DND-41 (cell line): Measurements from ENCODE around the gene TGFB1I1.

Source experiments
- ATAC-seq: fragments of 200-7000 bp; cut with Tn5 transposase; 3 replicates; pipeline ENCODE4 v1.9.1; 2021; ENCODE audit warnings: low read depth; ENCODE audit not compliant: insufficient read depth
- DNase-seq: peaks from one replicate; pipeline ENCODE4 v3.0.0-alpha.2; 2020
- H2AFZ ChIP-seq: 2 replicates; pipeline ENCODE4 v1.6.0; 2012; ENCODE audit warnings: low read depth, low read length
- H3K27ac ChIP-seq: 2 replicates; pipeline ENCODE4 v1.5.1; 2012; ENCODE audit warnings: low read length, inconsistent platforms
- H3K27me3 ChIP-seq: fragments of 200-600 bp; sonication (generic); 2 replicates; pipeline ENCODE4 v1.6.0; 2012; ENCODE audit warnings: low read length, mild to moderate bottlenecking, inconsistent platforms; ENCODE audit not compliant: insufficient read depth, poor library complexity
- H3K36me3 ChIP-seq: 2 replicates; pipeline ENCODE4 v1.5.1; 2012; ENCODE audit warnings: low read length, inconsistent platforms; ENCODE audit not compliant: insufficient read depth
- H3K4me1 ChIP-seq: 2 replicates; pipeline ENCODE4 v1.5.1; 2012; ENCODE audit warnings: mild to moderate bottlenecking, low read length; ENCODE audit not compliant: insufficient read depth
- H3K4me2 ChIP-seq: 2 replicates; pipeline ENCODE4 v1.6.0; 2012; ENCODE audit warnings: mild to moderate bottlenecking, moderate library complexity, low read length, inconsistent platforms; ENCODE audit not compliant: insufficient read depth
- H3K4me3 ChIP-seq, 2 experiments: fragments of 200-600 bp in 1 of 2; shearing (Covaris generic) in 1 of 2; 2 replicates each; pipeline ENCODE4 v1.5.1; 2012 to 2016; ENCODE audit warnings: inconsistent platforms in 2 of 2, low read length in 2 of 2, mild to moderate bottlenecking in 2 of 2, low read depth in 1 of 2, moderate library complexity in 1 of 2
- H3K79me2 ChIP-seq: 2 replicates; pipeline ENCODE4 v1.6.0; 2012; ENCODE audit warnings: low read length, inconsistent platforms; ENCODE audit not compliant: insufficient read depth
- H3K9ac ChIP-seq: 2 replicates; pipeline ENCODE4 v1.6.0; 2012; ENCODE audit warnings: low read depth, mild to moderate bottlenecking, inconsistent platforms, low read length, moderate library complexity
- H3K9me3 ChIP-seq: 2 replicates; pipeline ENCODE4 v1.5.1; 2012; ENCODE audit warnings: low read length, moderate library complexity, mild to moderate bottlenecking, inconsistent platforms; ENCODE audit not compliant: insufficient read depth, severe bottlenecking
- H4K20me1 ChIP-seq: 2 replicates; pipeline ENCODE4 v1.6.0; 2012; ENCODE audit warnings: low read length; ENCODE audit not compliant: insufficient read depth
- EZH2 ChIP-seq: IDR thresholded peaks from 3 replicates; pipeline ENCODE4 v1.6.1; 2012; ENCODE audit warnings: borderline replicate concordance, low read depth, mild to moderate bottlenecking, moderate library complexity, low read length, inconsistent platforms; ENCODE audit not compliant: severe bottlenecking
- TF ChIP-seq, protein P1 (sequence below): IDR thresholded peaks from 2 replicates; pipeline ENCODE4 v1.5.1; 2012; ENCODE audit warnings: borderline replicate concordance, low read length, moderate library complexity, mild to moderate bottlenecking; ENCODE audit not compliant: poor library complexity, severe bottlenecking; ENCODE audit errors: extremely low read depth

Gene TGFB1I1

DNA sequence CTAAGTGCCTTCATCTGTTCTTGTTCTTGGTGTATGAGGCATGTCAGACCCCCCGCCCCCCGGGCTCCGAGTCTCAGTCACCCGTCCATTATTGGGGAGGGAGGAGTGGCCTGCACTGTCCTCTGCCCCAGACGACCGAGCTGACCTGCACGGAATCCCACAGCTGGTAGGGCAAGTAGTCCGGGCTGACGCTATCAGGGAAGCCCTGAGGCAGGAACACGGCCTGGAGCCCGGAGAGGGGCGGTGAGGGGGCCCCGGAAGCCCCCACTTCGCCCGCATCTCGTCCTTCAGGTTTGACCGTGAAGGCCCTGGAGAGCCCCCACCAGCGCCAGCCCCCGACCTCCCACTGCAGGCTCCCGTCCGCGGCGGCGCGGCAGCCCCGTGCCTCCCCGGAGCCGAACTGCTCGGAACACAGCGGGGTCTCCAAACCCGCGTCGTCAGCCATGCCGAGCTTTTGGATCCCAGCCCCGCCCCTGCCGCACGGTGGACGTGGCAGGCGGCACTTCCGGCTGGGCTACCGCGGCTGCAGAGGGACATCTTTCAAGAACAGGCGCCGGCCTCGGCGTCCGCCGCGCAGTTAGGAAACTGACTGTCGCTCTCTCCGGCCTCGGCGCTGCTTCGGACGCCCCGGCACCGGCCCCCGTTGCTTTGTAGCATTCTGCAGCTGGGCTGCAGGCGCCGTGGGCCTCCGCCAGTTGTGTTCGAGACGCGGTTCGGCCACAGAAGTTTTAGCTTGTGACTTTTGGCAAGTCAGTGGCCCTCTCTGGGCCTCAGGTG is 36.2 kb downstream of the TGFB1I1 start, which contains the start of gene RUSF1:
RUSF1 (minus strand) TSS at position 463 of the 777 bp plus-strand sequence; CDS start at position 445, 18 bp downstream.
- H3K27me3 ChIP-seq = no peaks in the 10 kb centered on the region
- H2AFZ ChIP-seq = peak within 1 kb of the TSS; percentile 72
- TF ChIP-seq, protein P1, sequence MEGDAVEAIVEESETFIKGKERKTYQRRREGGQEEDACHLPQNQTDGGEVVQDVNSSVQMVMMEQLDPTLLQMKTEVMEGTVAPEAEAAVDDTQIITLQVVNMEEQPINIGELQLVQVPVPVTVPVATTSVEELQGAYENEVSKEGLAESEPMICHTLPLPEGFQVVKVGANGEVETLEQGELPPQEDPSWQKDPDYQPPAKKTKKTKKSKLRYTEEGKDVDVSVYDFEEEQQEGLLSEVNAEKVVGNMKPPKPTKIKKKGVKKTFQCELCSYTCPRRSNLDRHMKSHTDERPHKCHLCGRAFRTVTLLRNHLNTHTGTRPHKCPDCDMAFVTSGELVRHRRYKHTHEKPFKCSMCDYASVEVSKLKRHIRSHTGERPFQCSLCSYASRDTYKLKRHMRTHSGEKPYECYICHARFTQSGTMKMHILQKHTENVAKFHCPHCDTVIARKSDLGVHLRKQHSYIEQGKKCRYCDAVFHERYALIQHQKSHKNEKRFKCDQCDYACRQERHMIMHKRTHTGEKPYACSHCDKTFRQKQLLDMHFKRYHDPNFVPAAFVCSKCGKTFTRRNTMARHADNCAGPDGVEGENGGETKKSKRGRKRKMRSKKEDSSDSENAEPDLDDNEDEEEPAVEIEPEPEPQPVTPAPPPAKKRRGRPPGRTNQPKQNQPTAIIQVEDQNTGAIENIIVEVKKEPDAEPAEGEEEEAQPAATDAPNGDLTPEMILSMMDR = peak; percentile 6
- TF ChIP-seq EZH2 = no peak
- H3K79me2 ChIP-seq = peaks cover 32% of the 10 kb centered on the region
- DNase-seq (peak; percentile 90), ATAC-seq (peak; percentile 94)
- peaks cover 34% of the 10 kb centered on the region for H3K4me1 ChIP-seq
- H4K20me1 ChIP-seq = no peaks in the 10 kb centered on the region
- H3K27ac ChIP-seq = peak within 1 kb of the TSS; percentile 88
- H3K9me3 ChIP-seq = no peaks in the 10 kb centered on the region
- H3K36me3 ChIP-seq = peaks cover 22% of the 10 kb centered on the region
- peak within 1 kb of the TSS; percentile 92 for H3K4me2 ChIP-seq
- peak within 1 kb of the TSS; percentile 85 for H3K9ac ChIP-seq
- H3K4me3 ChIP-seq = peak within 1 kb of the TSS; percentile 88 to 89

DNA sequence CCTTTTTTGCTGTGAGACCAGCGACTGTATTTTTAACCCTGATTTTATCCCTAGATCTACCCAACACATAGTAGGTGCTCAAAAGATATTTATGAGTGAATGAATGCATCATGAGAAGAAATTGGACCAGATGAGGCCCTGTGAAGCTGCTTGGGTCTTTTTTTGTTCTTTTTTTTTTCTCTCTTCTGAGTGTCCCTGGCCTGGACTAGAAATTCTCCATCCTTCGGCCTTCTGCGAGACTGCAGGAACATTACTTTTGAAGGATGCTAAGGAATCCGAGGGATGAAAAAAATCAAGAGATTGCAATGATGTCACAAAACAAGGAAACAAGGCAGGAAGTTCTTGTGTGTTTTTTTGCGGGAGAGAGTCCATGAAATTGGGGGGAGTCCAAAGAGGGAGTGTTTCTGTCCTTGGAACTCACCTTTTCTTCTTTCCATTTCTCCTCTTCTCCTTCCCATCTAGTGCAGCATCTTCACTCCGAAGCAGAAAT is 36.8 kb downstream of the TGFB1I1 start:
- DNase-seq (no peak), ATAC-seq (no peak)
- Histone ChIP-seq H3K4me3 (peak overlapping the region; percentile 88 to 89), H3K4me2 (peak overlapping the region; percentile 92), H3K9me3 (no peaks in the 10 kb centered on the region), H3K79me2 (peaks cover 32% of the 10 kb centered on the region), H3K27ac (peak overlapping the region; percentile 88), H4K20me1 (no peaks in the 10 kb centered on the region), H2AFZ (peak overlapping the region; percentile 72), H3K27me3 (no peaks in the 10 kb centered on the region), H3K36me3 (peaks cover 22% of the 10 kb centered on the region), H3K4me1 (peaks cover 34% of the 10 kb centered on the region), H3K9ac (peak overlapping the region; percentile 85)
- TF ChIP-seq, protein P1 = no peak
- no peak for TF ChIP-seq EZH2

DNA sequence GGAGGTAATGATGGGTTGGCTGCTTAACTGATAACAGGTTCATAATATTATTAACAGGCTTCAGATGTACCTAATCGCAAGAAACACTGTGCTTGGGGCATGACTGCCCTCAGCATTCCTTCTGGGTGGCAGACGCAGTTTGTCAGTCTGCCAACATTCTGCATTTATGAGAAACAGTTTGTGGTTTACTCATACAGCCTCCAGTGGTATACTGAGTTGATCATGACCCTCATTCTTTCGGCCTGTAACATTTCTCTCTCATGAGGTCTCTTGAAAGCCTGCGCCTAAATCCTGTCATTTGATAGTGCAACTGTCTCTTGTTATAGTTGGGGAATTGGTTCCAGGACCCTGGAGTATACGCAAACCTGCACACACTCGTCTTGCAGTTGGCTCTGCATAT is 41.2 kb downstream of the TGFB1I1 start:
- H3K9me3 ChIP-seq = no peaks in the 10 kb centered on the region

More for the DNA sequence above, 41.2 kb downstream of the TGFB1I1 start:
- H3K36me3 ChIP-seq = no peaks in the 10 kb centered on the region; the same call in 1 of the 2 replicates
- no peak overlapping the region for H3K27ac ChIP-seq
- H3K27me3 ChIP-seq = no peaks in the 10 kb centered on the region
- ATAC-seq (no peak), DNase-seq (no peak)
- H3K9ac ChIP-seq = no peak overlapping the region
- no peak overlapping the region for H2AFZ ChIP-seq
- peaks cover 11% of the 10 kb centered on the region for H3K79me2 ChIP-seq
- peaks cover 14% of the 10 kb centered on the region for H3K4me1 ChIP-seq
- no peak overlapping the region for H3K4me3 ChIP-seq
- no peaks in the 10 kb centered on the region for H4K20me1 ChIP-seq
- H3K4me2 ChIP-seq = no peak overlapping the region
- TF ChIP-seq EZH2 = no peak
- TF ChIP-seq, protein P1 = no peak
